Right ventricle myocardium superior (tissue), 1 donor: ENCODE measurements around the gene PPP6R3. TPM values are rescaled to one million over a fixed set of nuclear protein-coding genes. Genes with fewer than 3 reads are reported as not detected.
"Not testable (repeated sequence)": the region's sequence is repeated elsewhere in the genome, so short reads cannot be mapped to it uniquely, and the experiment has no call there.

ENCODE experiments used
- ATAC-seq: fragments of 200-7000 bp; cut with Tn5 transposase; one replicate; pipeline ENCODE4 v1.9.1; 2020; ENCODE audit warnings: mild to moderate bottlenecking; ENCODE audit not compliant: poor library complexity
- DNase-seq: peaks from one replicate; pipeline ENCODE4 v3.0.0-alpha.2; 2020
- intact Hi-C: fragments of 100-400 bp; cut with DNase I; formaldehyde crosslinking; loops from one replicate; pipeline ENCODE4 v1.11.2; 2022
- total RNA-seq: library from RNA; stranded (reverse); fragmentation: NEBNext Ultra II Directional; extraction: Animal tissue kit (Norgen Biotek cat#: 25700); gene quantifications from one replicate; pipeline ENCODE4 v1.2.1, GENCODE V29; 2021
- donor health status: DM: no; HTN: yes; CAD: no; lungs with severe emphysema.

PPP6R3 gene
- total RNA-seq, 1 donor from 2014 or later = 73.9 TPM

- DNase-seq = no peak
- ATAC-seq = no peak
- intact Hi-C loops = loop anchor here (10.0 kb wide), 1 partner anchor 68 kb away; the partner anchor contains the start of gene PPP6R3
Observed at GRCh38 chr11:68532727-68533369, 72.3 kb downstream of the PPP6R3 start.

- peak; percentile 23 for ATAC-seq
- no peak for DNase-seq
- intact Hi-C loops = loop anchor here (10.0 kb wide), 1 partner anchor 69 kb away; the partner anchor contains the start of gene PPP6R3
Observed at GRCh38 chr11:68533945-68534344, 73.4 kb downstream of the PPP6R3 start.

- ATAC-seq (no peak), DNase-seq (no peak)
- intact Hi-C loops = loop anchor here (10.0 kb wide), 1 partner anchor 70 kb away; the partner anchor contains the start of gene PPP6R3
Observed at GRCh38 chr11:68535098-68535497, 74.5 kb downstream of the PPP6R3 start.

DNA sequence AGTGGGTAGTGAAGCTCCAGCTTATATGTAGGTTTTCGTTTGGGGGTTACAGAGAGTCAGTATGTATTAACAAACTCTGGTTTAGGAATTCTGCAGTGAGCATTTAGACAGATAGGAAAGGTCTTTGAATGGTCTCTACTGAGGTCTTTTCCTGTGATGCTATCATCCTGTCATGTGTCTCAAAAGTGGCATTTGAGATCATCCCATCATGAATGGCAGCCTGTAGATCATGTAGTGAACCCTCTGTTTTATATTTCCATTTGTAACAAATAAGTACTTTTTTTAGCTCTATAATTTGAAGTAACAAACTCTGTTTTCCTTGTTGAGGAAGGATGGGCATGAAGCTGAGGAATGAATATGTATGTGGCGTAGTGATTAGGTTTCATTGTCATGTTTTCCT, 76.2 kb downstream of the PPP6R3 start:
- intact Hi-C loops = loop anchor here (10.0 kb wide), 1 partner anchor 72 kb away; the partner anchor contains the start of gene PPP6R3
- ATAC-seq = no peak
- no peak for DNase-seq

- intact Hi-C loops = loop anchor here (10.0 kb wide), 1 partner anchor 73 kb away; the partner anchor contains the start of gene PPP6R3
- ATAC-seq = no peak
- DNase-seq = no peak
Observed at GRCh38 chr11:68538025-68538424, 77.5 kb downstream of the PPP6R3 start.

DNA sequence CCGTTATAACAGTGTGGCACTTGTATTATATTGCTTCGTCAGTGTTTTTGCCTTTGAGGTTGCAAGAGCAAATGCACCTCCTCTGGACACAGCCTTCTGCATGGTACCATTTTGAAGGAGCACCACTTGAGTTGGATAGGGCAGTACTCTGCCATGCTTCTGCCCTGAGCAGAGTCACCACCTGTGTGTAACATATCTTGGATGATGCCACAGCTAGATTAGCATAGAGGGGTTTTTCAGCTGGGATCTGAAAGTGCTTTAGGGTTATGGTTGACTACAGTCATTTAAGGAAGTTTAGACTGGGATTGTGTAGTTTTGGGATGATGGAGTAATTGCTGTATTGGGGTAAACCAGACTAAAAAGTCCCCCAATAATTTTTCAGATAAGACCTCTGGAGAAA, 78.8 kb downstream of the PPP6R3 start:
- no peak for ATAC-seq
- intact Hi-C loops = loop anchor here (10.0 kb wide), 1 partner anchor 75 kb away; the partner anchor contains the start of gene PPP6R3
- no peak for DNase-seq

DNA sequence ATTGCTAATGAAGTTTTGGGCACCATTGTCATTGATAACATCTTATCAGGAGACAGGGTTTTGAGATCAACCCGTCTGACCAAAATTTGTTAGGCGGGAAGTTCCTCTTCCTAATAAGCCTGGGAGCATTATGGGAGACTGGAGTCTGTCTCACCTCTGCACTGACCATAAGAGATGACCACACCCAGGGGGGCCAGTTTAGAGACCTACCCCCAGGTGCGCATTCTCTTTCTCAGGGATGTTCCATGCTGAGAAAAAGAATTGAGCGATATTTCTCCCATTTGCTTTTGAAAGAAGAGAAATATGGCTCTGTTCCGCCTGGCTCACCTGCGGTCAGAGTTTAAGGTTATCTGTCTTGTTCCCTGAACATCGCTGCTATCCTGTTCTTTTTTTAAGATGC, 80.0 kb downstream of the PPP6R3 start:
- ATAC-seq, DNase-seq, intact Hi-C loops: not testable (repeated sequence)

- no peak for ATAC-seq
- DNase-seq = no peak
- intact Hi-C loops = no loop called here
Observed at GRCh38 chr11:68541116-68541515, 80.6 kb downstream of the PPP6R3 start.

DNA sequence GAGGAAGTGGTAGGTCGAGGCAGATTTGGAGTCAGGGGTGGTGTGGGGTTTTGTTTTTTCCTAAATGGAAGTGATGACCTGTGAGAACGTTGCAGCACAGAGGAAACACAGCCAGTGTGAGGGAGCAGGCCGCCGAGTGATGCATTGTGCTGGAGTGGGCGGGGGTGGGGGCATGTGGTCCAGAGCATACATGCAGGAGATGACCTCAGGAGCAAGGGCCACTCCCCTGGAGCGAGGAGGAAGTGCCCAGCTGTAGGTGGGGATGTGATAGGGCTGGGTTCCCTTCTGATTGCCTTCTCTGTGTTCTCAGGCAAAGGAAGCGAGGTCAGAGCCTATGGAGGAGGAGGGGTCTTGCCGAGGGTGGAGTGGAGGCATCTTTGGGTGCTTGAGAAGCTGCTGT, 81.4 kb downstream of the PPP6R3 start:
- ATAC-seq = no peak
- DNase-seq = no peak
- intact Hi-C loops = no loop called here

GRCh38 chr11:68542617-68543016, 82.1 kb downstream of the PPP6R3 start:
- ATAC-seq (no peak), DNase-seq (no peak)
- intact Hi-C loops = no loop called here

- intact Hi-C loops = no loop called here
- ATAC-seq = peak; percentile 38
- no peak for DNase-seq
Observed at GRCh38 chr11:68543594-68543993, 83.0 kb downstream of the PPP6R3 start.

- DNase-seq (no peak), ATAC-seq (no peak)
- intact Hi-C loops = no loop called here
Observed at GRCh38 chr11:68545347-68545746, 84.8 kb downstream of the PPP6R3 start.

DNA sequence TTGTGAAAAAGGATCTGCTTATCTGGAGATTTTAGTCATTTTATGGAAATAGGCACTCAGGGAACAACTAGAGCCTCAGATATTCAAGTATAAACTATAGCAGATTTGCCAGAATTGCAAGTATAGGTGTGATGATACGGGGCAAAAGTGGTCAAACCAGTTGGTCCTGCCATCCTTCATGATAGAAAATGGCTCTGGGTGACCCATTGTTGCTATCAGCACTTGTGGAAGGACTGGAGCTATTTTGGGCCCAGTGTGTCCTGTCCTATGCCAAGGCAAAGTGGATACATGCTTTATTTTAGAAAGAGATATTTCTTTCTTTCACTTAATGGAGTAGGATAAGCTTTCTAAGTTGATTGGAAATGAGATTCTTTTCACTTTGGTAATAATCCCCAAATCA, 85.2 kb downstream of the PPP6R3 start:
- DNase-seq (no peak), ATAC-seq (peak; percentile 74)
- intact Hi-C loops = no loop called here

DNA sequence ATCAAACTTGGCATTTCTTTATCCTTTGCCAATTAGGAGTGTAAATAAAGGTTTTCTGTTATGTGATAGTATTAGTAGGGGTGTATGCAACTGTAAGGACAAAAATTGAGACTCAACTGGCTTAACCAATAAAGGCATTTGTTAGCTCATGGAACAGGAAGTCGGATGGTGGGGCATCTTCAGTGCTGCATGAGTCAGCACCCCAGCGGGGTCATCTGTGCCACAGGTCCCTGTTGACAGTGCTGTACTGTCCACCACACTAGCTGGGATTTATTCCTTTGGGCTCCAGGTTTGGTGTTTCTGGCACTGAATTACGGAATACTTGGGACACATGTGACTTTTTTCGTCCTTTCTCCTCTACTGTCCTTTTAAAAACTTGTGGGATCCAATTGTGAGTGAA, 86.0 kb downstream of the PPP6R3 start:
- ATAC-seq (peak; percentile 26), DNase-seq (no peak)
- intact Hi-C loops = no loop called here

GRCh38 chr11:68549789-68550484, 89.4 kb downstream of the PPP6R3 start:
- intact Hi-C loops = no loop called here
- ATAC-seq (no peak), DNase-seq (no peak)

DNA sequence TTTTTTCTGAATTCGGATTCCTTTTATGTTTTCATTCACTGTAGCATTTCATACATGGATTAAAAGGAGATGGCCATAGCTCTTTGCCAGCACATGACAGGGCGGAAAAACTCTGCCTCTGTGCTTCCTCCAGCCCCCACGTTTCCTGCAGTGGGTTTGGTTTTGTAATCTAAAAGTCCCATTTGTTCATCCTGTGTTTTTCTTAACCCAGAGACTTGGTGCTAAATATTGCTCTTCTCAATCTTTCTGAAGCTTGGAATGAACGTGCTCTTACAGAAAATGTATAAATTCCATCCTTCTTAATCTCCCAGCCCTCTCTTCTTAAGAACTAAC, 89.9 kb downstream of the PPP6R3 start:
- intact Hi-C loops = no loop called here
- ATAC-seq = no peak
- DNase-seq = no peak

DNA sequence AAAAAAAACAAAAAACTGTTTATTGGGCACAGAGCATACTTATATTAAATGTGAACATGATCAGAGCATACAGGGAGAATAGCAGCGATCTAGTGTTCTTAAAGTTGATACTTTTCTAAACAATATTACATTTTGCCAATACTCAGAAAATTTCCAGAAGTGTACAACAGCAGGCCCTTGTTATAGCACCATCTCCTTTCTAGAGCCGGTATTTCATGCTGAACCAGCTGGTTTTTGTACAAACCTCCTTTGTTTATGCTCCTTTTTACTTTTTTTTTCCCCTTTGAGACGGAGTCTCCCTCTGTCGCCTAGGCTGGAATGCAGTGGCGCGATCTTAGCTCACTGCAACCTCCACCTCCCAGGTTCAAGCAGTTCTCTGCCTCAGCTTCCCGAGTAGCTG, 90.7 kb downstream of the PPP6R3 start:
- intact Hi-C loops = no loop called here
- DNase-seq (no peak), ATAC-seq (no peak)

- intact Hi-C loops = no loop called here
- DNase-seq (no peak), ATAC-seq (no peak)
Observed at GRCh38 chr11:68551777-68552176, 91.2 kb downstream of the PPP6R3 start.

- peak; percentile 28 for ATAC-seq
- intact Hi-C loops = no loop called here
- no peak for DNase-seq
Observed at GRCh38 chr11:68552542-68552941, 92.0 kb downstream of the PPP6R3 start.

DNA sequence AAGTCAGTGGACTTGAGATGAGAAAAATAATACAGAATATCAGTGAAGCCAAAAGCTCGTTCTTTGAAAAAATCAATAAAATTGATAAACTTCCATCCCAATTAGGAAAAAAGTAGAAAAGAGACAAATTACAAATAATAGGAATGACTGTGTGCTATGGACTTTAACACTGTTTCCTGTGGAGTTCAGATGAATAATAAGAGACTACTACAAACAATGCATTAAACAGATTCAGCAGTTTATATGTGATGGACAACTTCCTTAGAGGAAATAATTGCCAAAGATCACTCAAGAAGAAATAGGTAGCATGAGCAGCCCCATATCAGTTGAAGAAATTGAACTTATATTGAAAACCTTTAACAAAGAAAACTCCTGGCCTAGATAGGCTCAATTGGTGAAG, 99.7 kb downstream of the PPP6R3 start:
- ATAC-seq (no peak), DNase-seq (no peak)
- intact Hi-C loops = no loop called here
